Measurements from ENCODE around the gene ACACA. TPM values are rescaled to one million over a fixed set of nuclear protein-coding genes. Genes with fewer than 3 reads are reported as not detected.

Gene ACACA
- total RNA-seq, 4 donors from 2014 or later = 47.9 to 56.2 (median 51.4) TPM

GRCh38 chr17:37121616-37122015 is 285.0 kb downstream of the ACACA start:
- 86% methylated on average over 2 of the region's 2 CpGs for WGBS
- TF ChIP-seq CTCF (IDR thresholded peaks at IDR 0.05) (no peak), EP300 (IDR thresholded peaks at IDR 0.05) (no peak), POLR2A (IDR thresholded peaks at IDR 0.05) (no peak), POLR2AphosphoS5 (IDR thresholded peaks at IDR 0.05) (no peak)
- Histone ChIP-seq H3K9me3 (no peaks in the 10 kb centered on the region), H3K36me3 (peaks cover 46% of the 10 kb centered on the region), H3K4me3 (no peak overlapping the region), H3K4me1 (no peaks in the 10 kb centered on the region), H3K27me3 (no peaks in the 10 kb centered on the region), H3K27ac (no peak overlapping the region)
- DNase-seq (ENCODE audit: low spot score in 2 of 2) = no peak

- no peak overlapping the region for H3K4me3 ChIP-seq
- no peak overlapping the region for H3K27ac ChIP-seq
- TF ChIP-seq CTCF (IDR thresholded peaks at IDR 0.05) = no peak
- no peak for TF ChIP-seq POLR2A (IDR thresholded peaks at IDR 0.05)
- TF ChIP-seq POLR2AphosphoS5 (IDR thresholded peaks at IDR 0.05) = no peak
- no peak for TF ChIP-seq EP300 (IDR thresholded peaks at IDR 0.05)
- 63% methylated on average over 3 of the region's 3 CpGs for WGBS
- H3K27me3 ChIP-seq = no peaks in the 10 kb centered on the region
- DNase-seq (ENCODE audit: low spot score in 2 of 2) = no peak
- H3K4me1 ChIP-seq = no peaks in the 10 kb centered on the region
- peaks cover 41% of the 10 kb centered on the region for H3K36me3 ChIP-seq
- H3K9me3 ChIP-seq = no peaks in the 10 kb centered on the region
Observed at GRCh38 chr17:37118366-37119137, 288.1 kb downstream of the ACACA start.

GRCh38 chr17:37117373-37118142 is 289.1 kb downstream of the ACACA start:
- no peak for TF ChIP-seq POLR2A (IDR thresholded peaks at IDR 0.05)
- no peak for TF ChIP-seq CTCF (IDR thresholded peaks at IDR 0.05)
- no peak for TF ChIP-seq EP300 (IDR thresholded peaks at IDR 0.05)
- no peak for TF ChIP-seq POLR2AphosphoS5 (IDR thresholded peaks at IDR 0.05)
- Histone ChIP-seq H3K4me3 (no peak overlapping the region), H3K36me3 (peaks cover 42% of the 10 kb centered on the region), H3K27me3 (no peaks in the 10 kb centered on the region), H3K4me1 (no peaks in the 10 kb centered on the region), H3K9me3 (no peaks in the 10 kb centered on the region), H3K27ac (no peak overlapping the region)
- 88% methylated on average over 7 of the region's 7 CpGs for WGBS
- DNase-seq (ENCODE audit: low spot score in 2 of 2) = no peak

- WGBS = 75% methylated on average over 7 of the region's 7 CpGs
- no peaks in the 10 kb centered on the region for H3K9me3 ChIP-seq
- no peak overlapping the region for H3K27ac ChIP-seq
- H3K36me3 ChIP-seq = peaks cover 42% of the 10 kb centered on the region
- no peak for DNase-seq (ENCODE audit: low spot score in 2 of 2)
- TF ChIP-seq POLR2A (IDR thresholded peaks at IDR 0.05) = no peak
- TF ChIP-seq POLR2AphosphoS5 (IDR thresholded peaks at IDR 0.05) = no peak
- TF ChIP-seq CTCF (IDR thresholded peaks at IDR 0.05) = no peak
- TF ChIP-seq EP300 (IDR thresholded peaks at IDR 0.05) = no peak
- H3K27me3 ChIP-seq = no peaks in the 10 kb centered on the region
- no peaks in the 10 kb centered on the region for H3K4me1 ChIP-seq
- H3K4me3 ChIP-seq = no peak overlapping the region
Observed at GRCh38 chr17:37116671-37117185, 289.9 kb downstream of the ACACA start.

GRCh38 chr17:37111329-37111728 is 295.3 kb downstream of the ACACA start:
- TF ChIP-seq EP300 (IDR thresholded peaks at IDR 0.05) = no peak
- TF ChIP-seq POLR2A (IDR thresholded peaks at IDR 0.05) = no peak
- TF ChIP-seq CTCF (IDR thresholded peaks at IDR 0.05) = no peak
- TF ChIP-seq POLR2AphosphoS5 (IDR thresholded peaks at IDR 0.05) = no peak
- no peak for DNase-seq (ENCODE audit: low spot score in 2 of 2)
- H3K4me1 ChIP-seq = peaks cover 14% of the 10 kb centered on the region
- no peak overlapping the region for H3K4me3 ChIP-seq
- no peak overlapping the region for H3K27ac ChIP-seq
- H3K27me3 ChIP-seq = no peaks in the 10 kb centered on the region
- 93% methylated on average over 4 of the region's 4 CpGs for WGBS
- H3K9me3 ChIP-seq = no peaks in the 10 kb centered on the region
- peaks cover 55% of the 10 kb centered on the region for H3K36me3 ChIP-seq

Measured in suprapubic skin (tissue), 4 donors.